Measurements from ENCODE around the gene TLR6.

Gene TLR6

GRCh38 chr4:38856524-38857337, at the start of gene TLR6:
TLR6 (minus strand) TSS chr4:38856817; CDS start chr4:38829473, 27,344 bp downstream.
- DNase-seq (ENCODE audit: low read depth in 1 of 2, low spot score in 1 of 2): peak in 1 of 2 donors; percentile 26

- no peak for DNase-seq (ENCODE audit: low read depth in 1 of 2, low spot score in 1 of 2)
Observed at GRCh38 chr4:38905652-38906385, 49.2 kb upstream of the TLR6 start.

- DNase-seq (ENCODE audit: low read depth in 1 of 2, low spot score in 1 of 2): no peak
Observed at GRCh38 chr4:38904682-38905081, 48.1 kb upstream of the TLR6 start.

DNA sequence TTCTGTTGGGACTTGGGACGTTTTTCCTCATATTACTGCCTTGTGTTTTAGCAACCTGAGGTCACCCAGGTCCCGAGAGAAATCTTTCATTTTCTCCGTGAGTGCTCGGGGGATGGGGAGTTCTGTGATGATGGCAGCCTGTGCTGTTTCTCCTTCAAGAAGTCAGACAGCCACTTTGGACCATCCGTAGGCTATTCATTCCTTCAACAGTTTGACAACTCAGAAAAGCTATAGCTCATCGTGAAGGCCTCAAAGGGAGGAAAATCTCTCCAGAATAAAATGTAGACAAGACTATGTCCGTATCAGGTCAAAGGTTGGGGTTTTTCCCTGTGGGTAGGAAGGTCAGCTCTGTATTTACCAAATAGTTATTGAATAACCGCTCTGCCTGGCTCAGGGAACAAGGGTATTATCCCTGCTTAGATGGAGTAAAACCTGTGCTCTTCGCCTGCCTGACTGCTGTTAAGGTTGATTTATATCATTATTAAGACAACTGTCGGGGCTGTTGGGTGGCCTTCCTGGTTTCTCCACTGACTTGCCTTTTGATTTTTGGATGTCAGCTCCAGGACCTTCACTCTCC, 47.6 kb upstream of the TLR6 start:
- no peak for DNase-seq (ENCODE audit: low read depth in 1 of 2, low spot score in 1 of 2)

DNA sequence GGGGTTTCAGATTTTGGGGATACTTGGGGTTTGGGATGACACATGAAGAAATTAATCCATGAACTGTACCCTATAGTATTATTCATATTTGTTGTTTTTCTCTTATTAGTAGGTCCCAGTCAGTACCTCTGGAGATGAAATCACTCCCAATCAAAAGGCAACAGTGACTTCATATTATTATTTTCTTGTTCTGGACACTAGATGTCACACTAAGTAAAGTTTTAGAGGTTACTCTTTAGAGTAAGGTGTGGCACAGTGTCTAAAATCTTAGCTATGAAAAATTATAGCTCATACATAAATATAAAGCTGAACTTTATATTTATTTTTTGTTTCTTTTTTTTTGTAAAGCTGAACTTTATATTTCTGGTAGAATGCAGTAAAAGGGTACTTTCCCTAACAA, 46.1 kb upstream of the TLR6 start:
- no peak for DNase-seq (ENCODE audit: low read depth in 1 of 2, low spot score in 1 of 2)

DNA sequence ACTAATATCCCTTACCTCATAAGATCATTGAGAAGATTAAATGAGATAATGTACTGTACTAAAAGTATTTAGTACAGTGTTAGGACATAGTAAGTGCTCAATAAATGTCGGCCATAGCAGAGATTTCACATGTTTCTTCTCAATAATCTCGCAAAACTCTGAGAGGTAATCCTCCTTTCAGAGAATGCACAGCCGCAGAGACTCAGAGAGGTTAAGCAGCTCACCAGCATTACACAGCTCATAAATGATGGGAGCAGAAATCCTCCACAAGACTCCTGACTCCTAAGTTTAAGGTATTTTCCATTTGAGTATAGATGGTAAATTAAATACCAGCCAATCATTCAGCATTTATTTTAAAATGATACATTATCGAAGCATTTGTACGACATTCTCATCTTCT, 45.6 kb upstream of the TLR6 start:
- no peak for DNase-seq (ENCODE audit: low read depth in 1 of 2, low spot score in 1 of 2)

DNA sequence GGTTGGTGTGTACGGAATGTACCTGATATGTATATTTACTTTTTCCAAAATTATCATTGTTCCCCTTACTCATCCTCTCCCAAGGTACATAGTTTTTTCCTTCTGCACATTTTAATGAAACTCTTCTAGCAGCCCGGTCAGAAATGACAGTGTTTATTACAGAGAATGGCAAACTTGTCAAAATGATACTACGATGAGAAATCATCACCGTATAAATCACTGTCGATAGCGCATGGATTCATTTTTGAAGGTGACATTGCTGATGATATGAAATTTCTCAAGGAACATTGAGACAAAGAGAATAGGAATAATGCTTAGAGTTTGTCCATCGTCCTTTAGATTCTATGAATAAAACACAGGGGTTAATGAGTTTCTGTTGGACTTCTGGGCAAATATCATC, 41.6 kb upstream of the TLR6 start:
- DNase-seq (ENCODE audit: low read depth in 1 of 2, low spot score in 1 of 2): no peak

- DNase-seq (ENCODE audit: low read depth in 1 of 2, low spot score in 1 of 2): no peak
Observed at GRCh38 chr4:38896940-38897339, 40.3 kb upstream of the TLR6 start.

- DNase-seq (ENCODE audit: low read depth in 1 of 2, low spot score in 1 of 2): no peak
Observed at GRCh38 chr4:38894322-38894982, 37.8 kb upstream of the TLR6 start.

DNA sequence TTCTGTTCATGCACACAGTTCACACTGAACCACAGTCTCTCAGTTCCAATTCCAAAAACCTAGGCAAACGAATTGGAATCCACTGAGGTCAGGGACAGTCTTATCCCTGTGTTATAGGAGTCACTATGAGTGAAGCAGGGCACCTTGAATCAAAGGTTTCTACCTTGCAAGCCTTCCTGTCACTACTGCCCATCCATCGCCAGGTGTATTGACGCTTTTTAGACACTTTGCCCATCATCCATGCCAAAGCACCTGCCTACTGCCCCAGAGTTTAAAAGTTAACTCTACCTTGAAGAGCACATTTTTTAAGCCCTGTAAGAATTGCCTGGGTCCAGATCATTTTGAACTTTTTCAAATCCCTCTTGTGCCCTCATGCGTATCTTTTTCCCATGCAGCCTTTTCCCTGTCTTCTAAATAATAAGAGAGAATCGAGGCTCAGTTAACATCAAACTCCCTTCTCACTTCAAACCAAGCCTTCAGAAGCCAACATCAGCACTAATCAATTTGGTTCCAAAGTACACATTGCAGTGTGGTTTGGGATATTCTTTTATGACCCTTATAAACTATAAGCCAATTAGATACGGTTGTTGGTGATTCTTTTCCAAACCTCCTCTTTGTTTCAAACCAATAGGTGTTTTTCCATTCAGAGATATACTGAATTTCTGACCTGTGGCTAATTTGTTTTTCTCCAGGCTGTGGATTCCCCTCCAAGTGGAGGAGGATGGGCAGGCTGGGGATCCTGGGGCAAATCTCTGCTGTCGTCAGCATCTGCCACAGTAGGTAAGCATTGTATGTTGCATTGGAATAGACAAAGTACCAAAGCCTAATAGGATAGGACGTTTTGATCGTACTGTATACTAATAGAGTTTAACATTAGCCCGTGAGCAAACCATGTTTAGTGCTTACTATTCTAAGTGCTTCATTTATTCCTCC, 34.7 kb upstream of the TLR6 start:
- DNase-seq (ENCODE audit: low read depth in 1 of 2, low spot score in 1 of 2): no peak

- no peak for DNase-seq (ENCODE audit: low read depth in 1 of 2, low spot score in 1 of 2)
Observed at GRCh38 chr4:38889143-38889542, 32.5 kb upstream of the TLR6 start.

DNA sequence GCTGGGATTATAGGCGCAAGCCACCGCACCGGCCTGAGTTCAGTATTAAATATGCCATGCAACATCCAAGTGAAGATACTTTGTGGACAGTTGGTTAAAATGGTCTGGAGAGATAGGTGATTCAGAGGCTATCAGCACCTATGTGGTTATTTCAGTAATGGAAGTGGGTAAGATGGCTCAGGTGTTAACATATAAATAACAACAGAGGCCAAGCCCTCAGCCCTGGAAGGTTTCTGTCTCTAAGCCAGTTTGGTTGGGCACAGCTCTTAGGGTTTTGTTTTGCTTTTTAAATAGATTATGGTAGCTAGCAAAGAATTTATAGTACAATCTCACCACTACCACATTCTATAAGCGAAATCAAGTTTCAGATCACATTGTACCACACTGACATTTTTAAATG, 27.6 kb upstream of the TLR6 start:
- no peak for DNase-seq (ENCODE audit: low read depth in 1 of 2, low spot score in 1 of 2)

- no peak for DNase-seq (ENCODE audit: low read depth in 1 of 2, low spot score in 1 of 2)
Observed at GRCh38 chr4:38876636-38877035, 20.0 kb upstream of the TLR6 start.

DNA sequence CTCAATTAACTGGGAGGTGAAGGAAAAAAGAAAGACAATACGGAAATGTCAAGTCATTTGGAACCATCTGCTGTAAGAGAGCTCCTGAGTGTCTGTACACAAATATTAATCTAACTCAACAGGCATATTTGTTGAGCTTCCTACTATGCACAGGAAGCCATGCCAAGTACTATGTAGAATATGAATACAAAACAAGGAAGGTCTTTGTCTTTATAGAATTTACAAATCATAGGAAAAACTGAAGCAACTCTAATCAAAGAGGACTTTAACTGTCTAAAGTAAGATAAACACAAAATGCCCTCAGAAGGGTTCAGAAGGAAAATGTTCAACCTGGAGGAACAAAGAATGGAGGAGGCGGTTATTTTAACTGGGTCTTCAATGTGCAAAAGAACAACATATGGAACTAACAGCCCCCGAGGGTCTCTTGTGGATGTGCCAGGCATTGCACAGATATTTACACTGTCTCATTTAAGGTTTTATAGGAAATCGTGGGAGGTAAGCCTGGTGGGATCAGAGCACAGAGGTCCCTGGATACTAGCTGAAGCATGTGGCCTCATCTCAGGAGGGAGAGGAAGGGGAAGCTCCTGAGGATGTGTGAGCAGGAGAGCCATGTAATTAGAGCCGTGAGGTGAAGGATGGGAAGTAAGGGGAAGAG, 16.8 kb upstream of the TLR6 start:
- no peak for DNase-seq (ENCODE audit: low read depth in 1 of 2, low spot score in 1 of 2)

DNA sequence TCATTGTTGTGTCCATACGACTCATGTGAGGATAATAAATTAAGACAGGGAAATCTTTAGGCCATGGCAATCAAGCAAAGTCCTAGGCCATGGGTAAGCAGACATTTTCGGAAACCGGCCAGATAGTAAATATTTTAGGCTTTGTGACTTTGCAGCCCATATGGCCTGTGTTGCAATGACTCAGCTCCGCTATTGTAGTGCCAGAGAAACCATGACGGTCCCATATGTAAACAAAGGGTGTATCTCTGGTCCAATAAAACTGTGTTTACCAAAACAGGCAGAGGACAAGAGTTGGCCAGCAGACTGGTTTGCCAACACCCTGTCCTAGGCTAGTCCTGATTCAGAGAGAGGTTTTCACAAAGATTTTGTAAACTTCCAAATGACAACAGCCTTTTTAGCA, 16.0 kb upstream of the TLR6 start:
- DNase-seq (ENCODE audit: low read depth in 1 of 2, low spot score in 1 of 2): no peak

DNA sequence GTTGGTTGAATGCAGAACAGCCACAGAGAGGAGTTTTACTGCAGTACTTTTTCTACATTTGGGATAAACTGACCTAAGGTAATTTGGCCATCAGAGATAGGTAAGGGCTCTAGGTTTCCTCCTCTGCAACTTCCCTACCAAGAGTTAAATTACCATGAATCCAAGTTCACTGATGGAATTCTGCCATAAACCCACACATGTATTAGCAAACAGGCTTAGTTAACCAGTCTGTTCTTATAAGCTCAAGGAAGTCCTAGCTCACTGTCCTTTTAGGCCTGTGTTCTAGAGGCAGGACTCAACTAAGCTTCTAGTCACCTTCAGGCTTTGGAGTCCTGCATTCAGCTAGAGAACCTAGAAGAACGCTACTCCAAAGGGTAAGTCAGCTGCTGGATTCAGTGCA, 15.0 kb upstream of the TLR6 start:
- DNase-seq (ENCODE audit: low read depth in 1 of 2, low spot score in 1 of 2): no peak

- no peak for DNase-seq (ENCODE audit: low read depth in 1 of 2, low spot score in 1 of 2)
Observed at GRCh38 chr4:38870098-38870808, 13.6 kb upstream of the TLR6 start.

GRCh38 chr4:38869511-38869910, 12.9 kb upstream of the TLR6 start:
- DNase-seq (ENCODE audit: low read depth in 1 of 2, low spot score in 1 of 2): no peak

Data from stimulated activated CD4-positive, alpha-beta T cell treated with anti-CD3 and anti-CD28 coated beads, Interleukin-15, amount 100 ng/mL, for 1 hour (primary cell).